Natural killer cell (primary cell): Measurements from ENCODE around the gene LRFN3. TPM values are rescaled to one million over a fixed set of nuclear protein-coding genes. Genes with fewer than 3 reads are reported as not detected.

ENCODE experiments used
- ATAC-seq, 3 donors: fragments of 150-1000 bp in 2 of 3; fragments of 200-7000 bp in 1 of 3; cut with Tn5 transposase; 1 replicate in 1 of 3; 2 replicates in 2 of 3; pipeline ENCODE4 v1.10.0; 2021; ENCODE audit warnings: mild to moderate bottlenecking in 2 of 3, moderate library complexity in 2 of 3
- DNase-seq, 2 donors: peaks; one replicate each; pipeline versions ENCODE4 v3.0.0 to v3.0.0-alpha.2; 2013 to 2021; ENCODE audit warnings: mixed read lengths in 1 of 2
- H3K27ac ChIP-seq: one replicate; pipeline ENCODE4 v1.5.1; 2013; ENCODE audit warnings: mild to moderate bottlenecking, low read length
- H3K27me3 ChIP-seq: one replicate; pipeline ENCODE4 v1.6.1; 2013; ENCODE audit warnings: low read length; ENCODE audit not compliant: control insufficient read depth, insufficient read depth
- H3K36me3 ChIP-seq: one replicate; pipeline ENCODE4 v1.6.1; 2013; ENCODE audit warnings: low read length; ENCODE audit not compliant: control insufficient read depth, insufficient read depth
- H3K4me1 ChIP-seq: one replicate; pipeline ENCODE4 v1.6.1; 2013; ENCODE audit warnings: low read length; ENCODE audit not compliant: control insufficient read depth, insufficient read depth
- H3K4me3 ChIP-seq: one replicate; pipeline ENCODE4 v1.5.1; 2013; ENCODE audit warnings: low read length
- H3K9me3 ChIP-seq: one replicate; pipeline ENCODE4 v1.6.1; 2013; ENCODE audit warnings: low read length; ENCODE audit not compliant: control insufficient read depth, insufficient read depth
- H3K27ac Mint-ChIP-seq, 2 donors: one replicate each; pipeline ENCODE4 v1.8.0; 2022; ENCODE audit warnings: mild to moderate bottlenecking in 2 of 2, mixed read lengths in 2 of 2, moderate library complexity in 1 of 2
- H3K27me3 Mint-ChIP-seq, 2 donors: one replicate each; pipeline ENCODE4 v1.8.0; 2022; ENCODE audit warnings: low read depth in 2 of 2, mixed read lengths in 2 of 2
- H3K36me3 Mint-ChIP-seq: one replicate; pipeline ENCODE4 v1.8.0; 2022; ENCODE audit warnings: mixed read lengths
- H3K4me1 Mint-ChIP-seq, 2 donors: one replicate each; pipeline ENCODE4 v1.8.0; 2022; ENCODE audit warnings: mixed read lengths in 2 of 2
- H3K4me3 Mint-ChIP-seq: one replicate; pipeline ENCODE4 v1.8.0; 2022; ENCODE audit warnings: mild to moderate bottlenecking, moderate library complexity, mixed read lengths
- H3K9me3 Mint-ChIP-seq, 2 donors: one replicate each; pipeline ENCODE4 v1.8.0; 2022; ENCODE audit warnings: mixed read lengths in 2 of 2
- WGBS: methylation state at CpG from one replicate; pipeline ENCODE4 v1.1.7; 2013; ENCODE audit warnings: missing lambda C conversion rate; ENCODE audit not compliant: insufficient coverage; 5-methylcytosine and 5-hydroxymethylcytosine counted together
- intact Hi-C: fragments of 100-400 bp; cut with micrococcal nuclease; formaldehyde crosslinking; loops from one replicate; pipeline ENCODE4 v1.14.2; 2022
- total RNA-seq, 4 donors: library from RNA; stranded (reverse); fragments of 120-200 nt in 1 of 4; gene quantifications; one replicate each; pipeline versions ENCODE4 v1.2.3 to v1.2.4, GENCODE V29; 2013 to 2022
- TF ChIP-seq, protein P1 (sequence below): fragments of 200-600 bp; IDR thresholded peaks from one replicate; pipeline ENCODE4 v1.8.0; 2022; ENCODE audit warnings: antibody characterized with exemption

The LRFN3 gene
- total RNA-seq, 3 donors from 2014 or later (not counting 1 experiment from before 2014, with no cell fraction given): 2.6 to 9.3 (median 3.2) TPM

DNA sequence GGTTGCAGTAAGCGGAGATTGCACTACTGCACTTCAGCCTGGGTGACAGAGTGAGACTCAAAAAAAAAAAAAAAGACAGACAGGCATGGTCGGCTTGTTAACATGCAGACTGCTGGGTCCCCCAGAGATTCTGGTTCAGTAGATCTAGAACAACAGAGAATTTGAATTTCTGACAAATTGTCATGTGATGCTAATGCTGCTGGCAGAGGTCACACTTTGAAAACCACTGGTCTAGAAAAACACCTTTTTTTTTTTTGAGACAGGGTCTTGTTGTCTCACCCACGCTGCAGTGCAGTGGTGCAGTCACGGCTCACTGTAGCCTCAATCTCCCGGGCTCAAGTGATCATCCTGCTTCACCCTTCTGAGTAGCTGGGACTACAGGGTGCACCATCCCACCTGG lies 7.7 kb upstream of the LRFN3 start:
- no peaks in the 10 kb centered on the region for H3K27me3 ChIP-seq
- intact Hi-C loops: no loop called here
- peak overlapping the region; percentile 64 for H3K4me3 Mint-ChIP-seq
- no peaks in the 10 kb centered on the region for H3K36me3 Mint-ChIP-seq
- no peaks in the 10 kb centered on the region for H3K36me3 ChIP-seq
- H3K9me3 ChIP-seq: peaks cover 4% of the 10 kb centered on the region
- no peaks in the 10 kb centered on the region for H3K27me3 Mint-ChIP-seq
- no peaks in the 10 kb centered on the region for H3K9me3 Mint-ChIP-seq
- no peak overlapping the region for H3K4me3 ChIP-seq
- peaks cover 48% of the 10 kb centered on the region for H3K4me1 ChIP-seq
- DNase-seq (peak; percentile 37 to 49), ATAC-seq (peak; percentile 21 to 40 (median 27))
- 14% methylated on average over 5 of the region's 5 CpGs for WGBS
- H3K27ac Mint-ChIP-seq: peak overlapping the region; percentile 87
- peak overlapping the region; percentile 77 for H3K27ac ChIP-seq
- TF ChIP-seq, protein P1, sequence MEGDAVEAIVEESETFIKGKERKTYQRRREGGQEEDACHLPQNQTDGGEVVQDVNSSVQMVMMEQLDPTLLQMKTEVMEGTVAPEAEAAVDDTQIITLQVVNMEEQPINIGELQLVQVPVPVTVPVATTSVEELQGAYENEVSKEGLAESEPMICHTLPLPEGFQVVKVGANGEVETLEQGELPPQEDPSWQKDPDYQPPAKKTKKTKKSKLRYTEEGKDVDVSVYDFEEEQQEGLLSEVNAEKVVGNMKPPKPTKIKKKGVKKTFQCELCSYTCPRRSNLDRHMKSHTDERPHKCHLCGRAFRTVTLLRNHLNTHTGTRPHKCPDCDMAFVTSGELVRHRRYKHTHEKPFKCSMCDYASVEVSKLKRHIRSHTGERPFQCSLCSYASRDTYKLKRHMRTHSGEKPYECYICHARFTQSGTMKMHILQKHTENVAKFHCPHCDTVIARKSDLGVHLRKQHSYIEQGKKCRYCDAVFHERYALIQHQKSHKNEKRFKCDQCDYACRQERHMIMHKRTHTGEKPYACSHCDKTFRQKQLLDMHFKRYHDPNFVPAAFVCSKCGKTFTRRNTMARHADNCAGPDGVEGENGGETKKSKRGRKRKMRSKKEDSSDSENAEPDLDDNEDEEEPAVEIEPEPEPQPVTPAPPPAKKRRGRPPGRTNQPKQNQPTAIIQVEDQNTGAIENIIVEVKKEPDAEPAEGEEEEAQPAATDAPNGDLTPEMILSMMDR: no peak
- H3K4me1 Mint-ChIP-seq: peaks cover 24 to 53% of the 10 kb centered on the region in 2 donors

DNA sequence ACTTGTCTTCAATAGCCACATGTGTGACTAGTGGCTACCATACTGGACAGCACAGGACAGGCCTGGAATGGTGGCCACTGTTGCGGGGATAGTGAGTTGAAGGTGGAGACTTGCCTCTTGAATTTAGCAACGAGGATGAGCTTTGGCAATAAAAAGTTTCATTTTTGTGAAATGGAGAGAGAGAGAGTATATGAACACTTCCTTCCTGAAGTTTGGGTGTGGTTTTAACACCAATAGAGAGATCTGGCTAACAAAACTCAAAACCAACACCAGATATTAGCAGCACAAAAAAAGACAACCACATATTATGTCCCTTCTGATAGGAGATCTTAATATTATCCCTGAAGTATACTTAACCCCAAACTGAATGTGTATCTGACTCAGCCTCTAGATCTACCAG lies 6.3 kb upstream of the LRFN3 start:
- Mint-ChIP-seq H3K27me3 (no peaks in the 10 kb centered on the region), H3K4me3 (peak overlapping the region; percentile 81), H3K36me3 (no peaks in the 10 kb centered on the region), H3K9me3 (no peaks in the 10 kb centered on the region), H3K4me1 (peaks cover 24 to 53% of the 10 kb centered on the region in 2 donors), H3K27ac (peak overlapping the region; percentile 91 to 92)
- DNase-seq (peak in 1 of 2 donors; percentile 66), ATAC-seq (peak in 1 of 3 donors; percentile 3)
- peak overlapping the region; percentile 86 for H3K27ac ChIP-seq
- H3K27me3 ChIP-seq: no peaks in the 10 kb centered on the region
- intact Hi-C loops: no loop called here
- H3K36me3 ChIP-seq: no peaks in the 10 kb centered on the region
- H3K4me3 ChIP-seq: no peak overlapping the region
- peaks cover 4% of the 10 kb centered on the region for H3K9me3 ChIP-seq
- peaks cover 48% of the 10 kb centered on the region for H3K4me1 ChIP-seq
- TF ChIP-seq, protein P1: no peak
- 9% methylated on average over 2 of the region's 2 CpGs for WGBS

DNA sequence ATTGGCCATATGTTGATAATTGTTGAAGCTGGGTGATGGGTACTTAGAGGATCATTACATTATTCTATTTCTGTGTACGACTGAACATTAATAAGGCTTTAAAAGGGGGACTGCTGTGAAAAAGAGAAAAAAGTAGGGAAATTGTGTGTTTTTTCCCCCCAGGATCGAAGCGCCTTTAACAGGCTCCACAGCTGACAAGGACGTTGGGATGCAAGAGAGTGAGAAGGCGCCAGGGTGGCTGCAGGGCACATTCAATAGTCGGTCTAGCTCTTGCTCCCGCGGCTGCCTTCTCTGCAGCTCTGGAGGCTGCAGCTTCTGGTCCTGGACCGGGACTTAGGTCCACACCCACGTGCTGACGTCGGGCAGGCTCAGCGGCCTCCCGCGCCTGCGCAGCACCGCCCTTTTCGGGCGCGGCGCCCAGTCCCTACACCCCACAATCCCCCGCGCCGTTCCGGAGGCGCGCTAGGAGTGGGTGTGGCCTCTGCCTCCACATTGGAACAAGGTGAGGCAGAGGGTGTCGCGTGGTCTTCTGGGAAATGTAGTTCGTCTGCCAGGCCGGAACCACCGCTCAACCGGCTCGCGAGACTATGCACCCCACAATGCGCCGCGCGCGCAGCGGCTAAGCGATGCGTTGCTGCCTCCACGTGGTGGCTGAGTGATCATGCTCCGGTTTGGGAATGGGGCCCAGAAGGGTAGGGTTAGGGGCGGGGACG lies 4.9 kb upstream of the LRFN3 start:
- peak overlapping the region; percentile 86 for H3K27ac ChIP-seq
- Mint-ChIP-seq H3K4me1 (peaks cover 24 to 54% of the 10 kb centered on the region in 2 donors), H3K9me3 (no peaks in the 10 kb centered on the region), H3K36me3 (no peaks in the 10 kb centered on the region), H3K27me3 (peaks cover 0 to 4% of the 10 kb centered on the region in 2 donors), H3K4me3 (peak overlapping the region; percentile 83), H3K27ac (peak overlapping the region; percentile 79 to 91)
- peak overlapping the region; percentile 26 for H3K4me3 ChIP-seq
- ATAC-seq (peak; percentile 89 to 98 (median 91)), DNase-seq (peak; percentile 97 to 100)
- WGBS: under 1% methylated on average over 47 of the region's 47 CpGs
- intact Hi-C loops: loop anchor here (1.0 kb wide), 6 partner anchors 28 to 238 kb away; partner anchors contain the start of genes LIN37, THAP8 and WDR62
- peaks cover 6% of the 10 kb centered on the region for H3K27me3 ChIP-seq
- peaks cover 56% of the 10 kb centered on the region for H3K4me1 ChIP-seq
- no peaks in the 10 kb centered on the region for H3K9me3 ChIP-seq
- H3K36me3 ChIP-seq: no peaks in the 10 kb centered on the region
- TF ChIP-seq, protein P1: peak; percentile 83
